WTC11 (cell line): ENCODE results near the gene PTGFR.

Experiments used
- CBFB ChIP-seq: sonication (generic); formaldehyde crosslinking; IDR thresholded peaks from 2 replicates; pipeline ENCODE4 v1.8.1; 2022; ENCODE audit warnings: mild to moderate bottlenecking, low read depth, missing genetic modification reagents
- ELF4 ChIP-seq: sonication (generic); formaldehyde crosslinking; IDR thresholded peaks from 2 replicates; pipeline ENCODE4 v1.8.1; 2022; ENCODE audit warnings: low read depth, mild to moderate bottlenecking, moderate library complexity, missing genetic modification reagents
- ETV6 ChIP-seq: sonication (generic); formaldehyde crosslinking; IDR thresholded peaks from 2 replicates; pipeline ENCODE4 v1.8.1; 2022; ENCODE audit warnings: mild to moderate bottlenecking, missing genetic modification reagents
- FOXJ3 ChIP-seq: sonication (generic); formaldehyde crosslinking; IDR thresholded peaks from 2 replicates; pipeline ENCODE4 v1.9.0; 2021; ENCODE audit warnings: missing genetic modification reagents, mild to moderate bottlenecking, borderline replicate concordance
- HMGA2 ChIP-seq: fragments of 250-450 bp; sonication (Bioruptor Pico); IDR thresholded peaks from 2 replicates; pipeline ENCODE4 v1.4.0; 2021; ENCODE audit warnings: mild to moderate bottlenecking, moderate library complexity
- JUN ChIP-seq: sonication (generic); formaldehyde crosslinking; IDR thresholded peaks from 2 replicates; pipeline ENCODE4 v1.8.0; 2023; ENCODE audit warnings: mild to moderate bottlenecking, missing genetic modification reagents
- ZNF138 ChIP-seq: sonication (generic); formaldehyde crosslinking; conservative IDR thresholded peaks from 2 replicates; pipeline ENCODE4 v1.8.1; 2022; ENCODE audit warnings: mild to moderate bottlenecking, moderate library complexity, missing genetic modification reagents
- TF ChIP-seq, protein P1 (sequence below): fragments of 200-600 bp; IDR thresholded peaks from 2 replicates; pipeline ENCODE4 v1.8.0; 2022; ENCODE audit warnings: antibody characterized with exemption

DNA sequence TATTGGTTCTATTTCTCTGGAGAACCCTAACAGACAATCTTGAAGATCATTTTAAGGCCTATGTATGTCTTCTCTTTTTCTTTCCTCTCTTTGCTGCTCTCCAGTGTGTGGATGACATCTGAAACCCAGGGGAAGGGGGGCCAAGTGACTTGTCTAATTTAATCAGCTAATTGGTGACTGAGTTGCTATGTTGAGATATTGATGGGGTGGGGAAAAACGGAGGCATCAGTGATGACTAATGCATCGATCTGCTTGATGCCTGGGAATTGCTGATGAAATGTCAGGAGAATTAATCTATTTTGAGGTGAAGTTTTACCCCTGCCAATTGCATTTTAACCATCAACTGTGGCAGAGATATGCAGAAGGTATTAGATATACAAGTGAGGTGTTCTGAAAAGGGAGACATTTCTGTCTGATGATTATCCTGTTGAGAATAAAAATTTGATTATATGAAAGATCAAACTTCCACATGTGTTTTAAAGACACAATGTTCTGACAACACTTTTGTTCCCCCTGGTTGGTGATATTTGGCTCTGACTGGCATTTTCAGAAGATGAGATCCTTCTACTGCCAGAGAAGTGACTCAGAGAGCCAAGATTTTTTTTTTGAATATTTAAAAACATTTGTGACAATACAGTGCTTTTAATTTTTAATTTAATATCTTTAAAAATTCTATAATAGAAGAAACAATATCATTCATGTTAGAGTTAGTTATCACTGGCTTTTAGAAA, 18.7 kb upstream of the PTGFR start:
- TF ChIP-seq, protein P1, sequence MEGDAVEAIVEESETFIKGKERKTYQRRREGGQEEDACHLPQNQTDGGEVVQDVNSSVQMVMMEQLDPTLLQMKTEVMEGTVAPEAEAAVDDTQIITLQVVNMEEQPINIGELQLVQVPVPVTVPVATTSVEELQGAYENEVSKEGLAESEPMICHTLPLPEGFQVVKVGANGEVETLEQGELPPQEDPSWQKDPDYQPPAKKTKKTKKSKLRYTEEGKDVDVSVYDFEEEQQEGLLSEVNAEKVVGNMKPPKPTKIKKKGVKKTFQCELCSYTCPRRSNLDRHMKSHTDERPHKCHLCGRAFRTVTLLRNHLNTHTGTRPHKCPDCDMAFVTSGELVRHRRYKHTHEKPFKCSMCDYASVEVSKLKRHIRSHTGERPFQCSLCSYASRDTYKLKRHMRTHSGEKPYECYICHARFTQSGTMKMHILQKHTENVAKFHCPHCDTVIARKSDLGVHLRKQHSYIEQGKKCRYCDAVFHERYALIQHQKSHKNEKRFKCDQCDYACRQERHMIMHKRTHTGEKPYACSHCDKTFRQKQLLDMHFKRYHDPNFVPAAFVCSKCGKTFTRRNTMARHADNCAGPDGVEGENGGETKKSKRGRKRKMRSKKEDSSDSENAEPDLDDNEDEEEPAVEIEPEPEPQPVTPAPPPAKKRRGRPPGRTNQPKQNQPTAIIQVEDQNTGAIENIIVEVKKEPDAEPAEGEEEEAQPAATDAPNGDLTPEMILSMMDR: no peak
- TF ChIP-seq ETV6 (CRISPR knock-in tag) (no peak), CBFB (CRISPR knock-in tag) (no peak), FOXJ3 (CRISPR knock-in tag) (no peak), ELF4 (CRISPR knock-in tag) (no peak), ZNF138 (CRISPR knock-in tag) (no peak), HMGA2 (CRISPR knock-in tag) (no peak), JUN (no peak)
